Endothelial cell of umbilical vein (primary cell): ENCODE measurements around the gene RC3H1. TPM values are rescaled to one million over a fixed set of nuclear protein-coding genes. Genes with fewer than 3 reads are reported as not detected.

ENCODE experiments used
- BruUV-seq: library from RNA; stranded (reverse); fragments of 400-500 nt; replicated peaks from 2 replicates; lab custom pipeline; 2021; lab: Mats Ljungman, UMichigan
- CTCF ChIA-PET: fragments of 300-600, 350-600 bp; sonication (Branson Sonifier 250); formaldehyde crosslinking; loops from one replicate; lab custom pipeline; 2021; ENCODE audit warnings: antibody characterized with exemption, inconsistent platforms; lab: Charles Lee
- POLR2A ChIA-PET: fragments of 300-600, 350-600 bp; sonication (Branson Sonifier 250); formaldehyde crosslinking; loops from one replicate; lab custom pipeline; 2021; ENCODE audit warnings: antibody characterized with exemption, inconsistent platforms; lab: Charles Lee
- DNase-seq: peaks from one replicate; pipeline ENCODE4 v3.0.0-alpha.2; 2011; ENCODE audit warnings: low read depth, low spot score
- FAIRE-seq: peaks from 2 replicates; lab custom pipeline; 2011; peaks lifted over from hg19 to GRCh38; lab: Jason Lieb, UNC
- H2AFZ ChIP-seq: 2 replicates; pipeline ENCODE4 v1.6.0; 2012; ENCODE audit warnings: low read depth, low read length, control low read depth, inconsistent platforms
- H3K27ac ChIP-seq: 2 replicates; pipeline ENCODE4 v1.5.1; 2011; ENCODE audit warnings: low read depth, mild to moderate bottlenecking, control low read depth, low read length, moderate library complexity; ENCODE audit not compliant: insufficient read depth
- H3K27me3 ChIP-seq, 2 experiments: 2 replicates each; pipeline versions ENCODE4 v1.6.0 to v1.6.1; 2011; ENCODE audit warnings: low read length in 2 of 2, mixed read lengths in 1 of 2; ENCODE audit not compliant: control insufficient read depth in 2 of 2, insufficient read depth in 2 of 2
- H3K36me3 ChIP-seq, 2 experiments: 2 replicates in 1 of 2; 3 replicates in 1 of 2; pipeline ENCODE4 v1.5.1; 2011; ENCODE audit warnings: low read length in 2 of 2, mild to moderate bottlenecking in 1 of 2, moderate library complexity in 1 of 2; ENCODE audit not compliant: control insufficient read depth in 2 of 2, insufficient read depth in 2 of 2; ENCODE audit errors: extremely low read depth in 1 of 2
- H3K4me1 ChIP-seq: 3 replicates; pipeline ENCODE4 v1.5.1; 2011; ENCODE audit warnings: mild to moderate bottlenecking, low read length; ENCODE audit not compliant: control insufficient read depth, insufficient read depth; ENCODE audit errors: extremely low read depth
- H3K4me2 ChIP-seq: 2 replicates; pipeline ENCODE4 v1.6.1; 2011; ENCODE audit warnings: low read length, control low read depth, mixed read lengths; ENCODE audit not compliant: insufficient read depth
- H3K4me3 ChIP-seq, 3 experiments: fragments of 200-600 bp in 1 of 3; sonication (generic), shearing (Covaris generic) in 1 of 3; replicated peaks in 1 of 3; 2 replicates each; pipeline ENCODE4 v1.5.1; 2011 to 2016; ENCODE audit warnings: control low read depth in 3 of 3, low read length in 3 of 3, mild to moderate bottlenecking in 2 of 3, inconsistent platforms in 1 of 3, low read depth in 1 of 3, moderate library complexity in 1 of 3; ENCODE audit not compliant: insufficient read depth in 1 of 3
- H3K79me2 ChIP-seq: 2 replicates; pipeline ENCODE4 v1.6.0; 2012; ENCODE audit warnings: low read length, inconsistent platforms; ENCODE audit not compliant: control insufficient read depth, insufficient read depth
- H3K9ac ChIP-seq: replicated peaks from 2 replicates; pipeline ENCODE3; 2011; ENCODE audit warnings: low read length, control low read depth; ENCODE audit not compliant: insufficient read depth; ENCODE audit errors: extremely low read depth
- H3K9me1 ChIP-seq: replicated peaks from 3 replicates; pipeline ENCODE4 v1.6.0; 2011; ENCODE audit warnings: mild to moderate bottlenecking, low read length; ENCODE audit not compliant: control insufficient read depth, insufficient read depth; ENCODE audit errors: extremely low read depth
- H3K9me3 ChIP-seq: replicated peaks from 2 replicates; pipeline ENCODE4 v1.5.1; 2012; ENCODE audit warnings: low read length, inconsistent platforms; ENCODE audit not compliant: control insufficient read depth, insufficient read depth
- H4K20me1 ChIP-seq: replicated peaks from 2 replicates; pipeline ENCODE3; 2011; ENCODE audit warnings: mild to moderate bottlenecking, low read length; ENCODE audit not compliant: control insufficient read depth, insufficient read depth; ENCODE audit errors: extremely low read depth
- EZH2 ChIP-seq: IDR thresholded peaks from 2 replicates; pipeline ENCODE4 v1.6.1; 2012; ENCODE audit warnings: borderline replicate concordance, low read depth, mild to moderate bottlenecking, moderate library complexity, low read length, inconsistent platforms; ENCODE audit not compliant: severe bottlenecking
- FOS ChIP-seq: IDR thresholded peaks from 2 replicates; pipeline ENCODE4 v1.6.1; 2011; ENCODE audit warnings: mild to moderate bottlenecking, low read length, moderate library complexity, borderline replicate concordance; ENCODE audit not compliant: insufficient read depth
- GATA2 ChIP-seq: IDR thresholded peaks from 2 replicates; pipeline ENCODE4 v1.7.0; 2011; ENCODE audit warnings: low read depth, mild to moderate bottlenecking, moderate library complexity, mixed read lengths, low read length; ENCODE audit not compliant: insufficient read length, insufficient read depth
- JUN ChIP-seq: IDR thresholded peaks from 2 replicates; pipeline ENCODE4 v1.6.1; 2011; ENCODE audit warnings: borderline replicate concordance, low read depth; ENCODE audit not compliant: insufficient read length, insufficient read depth
- POLR2A ChIP-seq: IDR thresholded peaks from 2 replicates; pipeline ENCODE4 v1.6.1; 2012; ENCODE audit warnings: low read depth, mild to moderate bottlenecking, control low read depth, low read length
- POLR2AphosphoS5 ChIP-seq: IDR thresholded peaks from 2 replicates; pipeline ENCODE4 v1.6.1; 2012; ENCODE audit warnings: low read depth, mild to moderate bottlenecking, control low read depth, low read length, moderate library complexity; ENCODE audit not compliant: insufficient read depth
- dilution Hi-C: fragments of 300-500 bp; cut with MboI; formaldehyde crosslinking; loops from one replicate; pipeline ENCODE4 v1.15.0; 2019; ENCODE audit warnings: low sequenced_read_pairs; ENCODE audit not compliant: extremely low pct_ligation_motif_present
- intact Hi-C: fragments of 100-400 bp; cut with micrococcal nuclease; formaldehyde crosslinking; loops from one replicate; pipeline ENCODE4 v1.10.0; 2022
- polyA plus RNA-seq, 4 experiments: library from polyadenylated mRNA; depleted of rRNA in 3 of 4; stranded (reverse) in 3 of 4; unstranded in 1 of 4; fragments of >200 nt; gene quantifications; 2 replicates each; pipeline versions ENCODE4 v1.2.1 to v1.2.3, GENCODE V29; 2011 to 2012; ENCODE audit warnings: missing spikeins in 1 of 4
- total RNA-seq: library from RNA; stranded (reverse); gene quantifications from 2 replicates; pipeline ENCODE4 v1.2.3, GENCODE V29; 2021
- TF ChIP-seq, protein P1 (sequence below), 2 donors: IDR thresholded peaks; 1 replicate in 1 of 2; 2 replicates in 1 of 2; pipeline ENCODE4 v1.5.1; 2011; ENCODE audit warnings: low read length in 2 of 2, mild to moderate bottlenecking in 2 of 2, moderate library complexity in 2 of 2, control low read depth in 1 of 2, inconsistent platforms in 1 of 2, low read depth in 1 of 2; ENCODE audit not compliant: insufficient read depth in 1 of 2; ENCODE audit errors: extremely low read depth in 1 of 2
- TF ChIP-seq, protein P2 (sequence below): IDR thresholded peaks from 2 replicates; pipeline ENCODE4 v1.6.1; 2011; ENCODE audit not compliant: insufficient read depth, insufficient read length

Gene RC3H1
- total and polyA plus RNA-seq, 2 donors (not counting 3 experiments of a cell fraction or from before 2014, with no cell fraction given): 7.0 to 41.4 TPM

DNA sequence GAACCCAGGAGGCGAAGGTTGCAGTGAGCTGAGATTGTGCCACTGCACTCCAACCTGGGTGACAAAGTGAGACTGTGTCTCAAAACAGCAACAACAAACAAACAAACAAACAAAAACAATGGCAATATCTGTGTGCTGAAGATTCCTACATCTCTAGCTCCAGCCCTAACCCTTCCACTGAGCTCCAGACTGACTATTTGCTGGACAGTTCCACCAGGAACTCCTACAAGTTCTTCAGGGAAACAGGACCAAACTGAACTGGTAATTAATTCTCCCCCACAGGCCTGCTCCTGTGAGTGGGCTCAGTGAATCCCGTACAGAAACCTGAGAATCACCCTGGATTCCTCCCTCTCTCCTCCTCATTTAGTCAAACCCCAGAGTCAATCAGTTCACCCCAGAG, 106.6 kb downstream of the RC3H1 start:
- ChIA-PET CTCF (interaction anchor here (0.7 to 2.0 kb wide), 6 partner anchors 10 to 107 kb away, joined by 3 to 5 read pairs (median 4); partner anchors contain the start of gene RC3H1), POLR2A (no interaction called here)
- FAIRE-seq: no peak
- no peaks in the 10 kb centered on the region for H3K9me1 ChIP-seq
- no peaks in the 10 kb centered on the region for H3K4me1 ChIP-seq
- dilution Hi-C loops (no loop called here), intact Hi-C loops (loop anchor here (2.0 kb wide), 2 partner anchors 45 to 485 kb away; no protein-coding TSS in a partner anchor)
- TF ChIP-seq POLR2AphosphoS5 (no peak), FOS (no peak), EZH2 (no peak), JUN (no peak), POLR2A (no peak), GATA2 (no peak)
- TF ChIP-seq, protein P1, sequence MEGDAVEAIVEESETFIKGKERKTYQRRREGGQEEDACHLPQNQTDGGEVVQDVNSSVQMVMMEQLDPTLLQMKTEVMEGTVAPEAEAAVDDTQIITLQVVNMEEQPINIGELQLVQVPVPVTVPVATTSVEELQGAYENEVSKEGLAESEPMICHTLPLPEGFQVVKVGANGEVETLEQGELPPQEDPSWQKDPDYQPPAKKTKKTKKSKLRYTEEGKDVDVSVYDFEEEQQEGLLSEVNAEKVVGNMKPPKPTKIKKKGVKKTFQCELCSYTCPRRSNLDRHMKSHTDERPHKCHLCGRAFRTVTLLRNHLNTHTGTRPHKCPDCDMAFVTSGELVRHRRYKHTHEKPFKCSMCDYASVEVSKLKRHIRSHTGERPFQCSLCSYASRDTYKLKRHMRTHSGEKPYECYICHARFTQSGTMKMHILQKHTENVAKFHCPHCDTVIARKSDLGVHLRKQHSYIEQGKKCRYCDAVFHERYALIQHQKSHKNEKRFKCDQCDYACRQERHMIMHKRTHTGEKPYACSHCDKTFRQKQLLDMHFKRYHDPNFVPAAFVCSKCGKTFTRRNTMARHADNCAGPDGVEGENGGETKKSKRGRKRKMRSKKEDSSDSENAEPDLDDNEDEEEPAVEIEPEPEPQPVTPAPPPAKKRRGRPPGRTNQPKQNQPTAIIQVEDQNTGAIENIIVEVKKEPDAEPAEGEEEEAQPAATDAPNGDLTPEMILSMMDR (IDR thresholded peaks at IDR 0.05; ENCODE audit: extremely low read depth in 1 of 2, insufficient read depth in 1 of 2, low read depth in 1 of 2, low read length in 2 of 2): no peak
- TF ChIP-seq, protein P2, sequence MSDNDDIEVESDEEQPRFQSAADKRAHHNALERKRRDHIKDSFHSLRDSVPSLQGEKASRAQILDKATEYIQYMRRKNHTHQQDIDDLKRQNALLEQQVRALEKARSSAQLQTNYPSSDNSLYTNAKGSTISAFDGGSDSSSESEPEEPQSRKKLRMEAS: no peak
- no peaks in the 10 kb centered on the region for H3K36me3 ChIP-seq
- no peak overlapping the region for H3K9ac ChIP-seq
- H3K9me3 ChIP-seq: no peaks in the 10 kb centered on the region
- H4K20me1 ChIP-seq: no peaks in the 10 kb centered on the region
- H3K4me2 ChIP-seq: no peak overlapping the region
- H2AFZ ChIP-seq: no peak overlapping the region
- BruUV-seq: no TSS peak
- H3K79me2 ChIP-seq: no peaks in the 10 kb centered on the region
- DNase-seq: no peak
- H3K27me3 ChIP-seq: no peaks in the 10 kb centered on the region
- H3K4me3 ChIP-seq: no peak overlapping the region
- H3K27ac ChIP-seq: no peak overlapping the region
